Parathyroid adenoma (tissue), 2 donors: ENCODE results near the gene PRSS16.

Experiments
- H2AFZ ChIP-seq: fragments of 300-600 bp; sonication (generic); one replicate; pipeline ENCODE4 v1.7.0; 2017; ENCODE audit warnings: antibody characterized with exemption, mild to moderate bottlenecking
- H3K27ac ChIP-seq: fragments of 300-600 bp; sonication (generic); one replicate; pipeline ENCODE4 v1.7.0; 2017
- H3K27me3 ChIP-seq: fragments of 300-600 bp; sonication (generic); one replicate; pipeline ENCODE4 v1.7.0; 2017; ENCODE audit warnings: low read length; ENCODE audit not compliant: control insufficient read depth, insufficient read depth
- H3K36me3 ChIP-seq: fragments of 300-600 bp; sonication (generic); one replicate; pipeline ENCODE4 v1.7.0; 2017; ENCODE audit warnings: low read length; ENCODE audit not compliant: control insufficient read depth, insufficient read depth
- H3K4me1 ChIP-seq: fragments of 300-600 bp; sonication (generic); one replicate; pipeline ENCODE4 v1.7.0; 2017; ENCODE audit warnings: control low read depth
- H3K4me2 ChIP-seq: fragments of 300-600 bp; sonication (generic); one replicate; pipeline ENCODE4 v1.7.0; 2017; ENCODE audit warnings: low read length
- H3K4me3 ChIP-seq: fragments of 300-600 bp; sonication (generic); one replicate; pipeline ENCODE4 v1.7.0; 2017; ENCODE audit warnings: low read depth, low read length
- H3K79me2 ChIP-seq: fragments of 300-600 bp; sonication (generic); one replicate; pipeline ENCODE4 v1.7.0; 2017; ENCODE audit warnings: control low read depth
- H3K9ac ChIP-seq: fragments of 300-600 bp; sonication (generic); one replicate; pipeline ENCODE4 v1.7.0; 2017; ENCODE audit warnings: mild to moderate bottlenecking
- H3K9me3 ChIP-seq: fragments of 300-600 bp; sonication (generic); one replicate; pipeline ENCODE4 v1.7.0; 2017; ENCODE audit warnings: low read length; ENCODE audit not compliant: control insufficient read depth
- CTCF ChIP-seq: fragments of 300-600 bp; sonication (generic); IDR thresholded peaks from one replicate; pipeline ENCODE4 v1.7.0; 2017; ENCODE audit warnings: antibody characterized with exemption, mild to moderate bottlenecking
- donor health status: primary hyperparathyroidism.

PRSS16 gene

GRCh38 chr6:27287751-27288135 is 40.2 kb downstream of the PRSS16 start:
- Histone ChIP-seq H3K79me2 (no peaks in the 10 kb centered on the region), H3K27me3 (peaks cover 26% of the 10 kb centered on the region), H2AFZ (no peak overlapping the region), H3K9ac (no peak overlapping the region), H3K36me3 (no peaks in the 10 kb centered on the region), H3K4me2 (no peak overlapping the region), H3K4me1 (no peaks in the 10 kb centered on the region), H3K27ac (no peak overlapping the region), H3K9me3 (peaks cover 3% of the 10 kb centered on the region), H3K4me3 (no peak overlapping the region)
- no peak for TF ChIP-seq CTCF

- Histone ChIP-seq H3K36me3 (no peaks in the 10 kb centered on the region), H3K4me3 (no peak overlapping the region), H3K79me2 (no peaks in the 10 kb centered on the region), H3K9ac (no peak overlapping the region), H3K4me2 (no peak overlapping the region), H3K9me3 (peaks cover 3% of the 10 kb centered on the region), H3K27ac (no peak overlapping the region), H2AFZ (no peak overlapping the region), H3K27me3 (peaks cover 26% of the 10 kb centered on the region), H3K4me1 (no peaks in the 10 kb centered on the region)
- TF ChIP-seq CTCF, result no peak
Observed at GRCh38 chr6:27288136-27289044, 40.9 kb downstream of the PRSS16 start.

- Histone ChIP-seq H3K9me3 (peaks cover 7% of the 10 kb centered on the region), H3K4me1 (no peaks in the 10 kb centered on the region), H3K36me3 (no peaks in the 10 kb centered on the region), H3K4me2 (no peak overlapping the region), H3K9ac (no peak overlapping the region), H3K79me2 (no peaks in the 10 kb centered on the region), H2AFZ (no peak overlapping the region), H3K27ac (no peak overlapping the region), H3K27me3 (peaks cover 29% of the 10 kb centered on the region), H3K4me3 (no peak overlapping the region)
- TF ChIP-seq CTCF, result no peak
Observed at GRCh38 chr6:27290065-27290849, 42.8 kb downstream of the PRSS16 start.

GRCh38 chr6:27290850-27291208 is 43.3 kb downstream of the PRSS16 start:
- H3K9ac ChIP-seq, result no peak overlapping the region
- peaks cover 7% of the 10 kb centered on the region for H3K9me3 ChIP-seq
- TF ChIP-seq CTCF, result no peak
- H3K4me2 ChIP-seq, result no peak overlapping the region
- no peak overlapping the region for H3K27ac ChIP-seq
- no peaks in the 10 kb centered on the region for H3K4me1 ChIP-seq
- H3K27me3 ChIP-seq, result peaks cover 32% of the 10 kb centered on the region
- H3K4me3 ChIP-seq, result no peak overlapping the region
- no peak overlapping the region for H2AFZ ChIP-seq
- H3K79me2 ChIP-seq, result no peaks in the 10 kb centered on the region
- H3K36me3 ChIP-seq, result no peaks in the 10 kb centered on the region
